GM12872 (cell line): ENCODE data around the gene EFNA2.

Source experiments
- TF ChIP-seq, protein P1 (sequence below): IDR thresholded peaks from 3 replicates; pipeline ENCODE4 v1.5.1; 2011; ENCODE audit warnings: low read depth, mild to moderate bottlenecking, low read length, moderate library complexity; ENCODE audit not compliant: insufficient read depth

Gene EFNA2

DNA sequence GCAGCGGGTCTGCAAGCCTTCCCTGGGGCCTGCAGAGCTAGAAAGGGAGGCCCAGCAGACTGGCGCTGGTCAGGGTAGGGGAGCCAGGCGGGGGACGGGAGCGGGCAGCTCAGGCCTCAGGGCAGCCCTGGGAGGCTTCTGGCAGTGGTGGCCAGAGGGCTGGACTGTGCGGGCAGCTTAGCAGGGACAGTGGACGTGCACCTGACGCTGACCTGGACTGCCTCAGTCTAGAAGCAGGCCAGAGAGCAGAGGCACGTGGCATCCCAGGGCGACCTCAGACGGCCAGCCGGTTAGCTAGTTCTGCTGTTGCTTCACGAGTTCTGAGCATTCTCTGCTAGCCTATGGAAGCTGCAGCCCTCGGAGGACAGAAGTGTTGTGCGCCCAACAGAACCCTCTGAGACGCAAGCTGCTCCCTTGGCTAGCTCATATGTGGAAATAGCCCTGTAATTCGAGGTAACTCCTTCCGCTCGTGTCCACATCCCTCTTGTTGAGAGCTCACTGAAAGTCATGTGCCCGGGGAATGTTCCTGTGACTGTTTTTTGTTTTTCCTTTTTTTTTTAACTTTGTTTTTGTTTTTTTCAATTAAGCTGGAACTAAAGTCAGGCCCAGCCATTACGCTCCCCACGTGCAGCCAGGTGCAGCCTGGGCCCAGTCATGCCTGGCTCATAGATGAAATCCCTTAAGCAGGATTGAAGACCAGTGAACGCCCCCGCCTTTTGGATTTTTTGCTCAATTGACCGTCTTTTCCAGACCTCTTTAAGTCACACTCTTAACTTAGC is 12.2 kb upstream of the EFNA2 start:
- TF ChIP-seq, protein P1, sequence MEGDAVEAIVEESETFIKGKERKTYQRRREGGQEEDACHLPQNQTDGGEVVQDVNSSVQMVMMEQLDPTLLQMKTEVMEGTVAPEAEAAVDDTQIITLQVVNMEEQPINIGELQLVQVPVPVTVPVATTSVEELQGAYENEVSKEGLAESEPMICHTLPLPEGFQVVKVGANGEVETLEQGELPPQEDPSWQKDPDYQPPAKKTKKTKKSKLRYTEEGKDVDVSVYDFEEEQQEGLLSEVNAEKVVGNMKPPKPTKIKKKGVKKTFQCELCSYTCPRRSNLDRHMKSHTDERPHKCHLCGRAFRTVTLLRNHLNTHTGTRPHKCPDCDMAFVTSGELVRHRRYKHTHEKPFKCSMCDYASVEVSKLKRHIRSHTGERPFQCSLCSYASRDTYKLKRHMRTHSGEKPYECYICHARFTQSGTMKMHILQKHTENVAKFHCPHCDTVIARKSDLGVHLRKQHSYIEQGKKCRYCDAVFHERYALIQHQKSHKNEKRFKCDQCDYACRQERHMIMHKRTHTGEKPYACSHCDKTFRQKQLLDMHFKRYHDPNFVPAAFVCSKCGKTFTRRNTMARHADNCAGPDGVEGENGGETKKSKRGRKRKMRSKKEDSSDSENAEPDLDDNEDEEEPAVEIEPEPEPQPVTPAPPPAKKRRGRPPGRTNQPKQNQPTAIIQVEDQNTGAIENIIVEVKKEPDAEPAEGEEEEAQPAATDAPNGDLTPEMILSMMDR: no peak

DNA sequence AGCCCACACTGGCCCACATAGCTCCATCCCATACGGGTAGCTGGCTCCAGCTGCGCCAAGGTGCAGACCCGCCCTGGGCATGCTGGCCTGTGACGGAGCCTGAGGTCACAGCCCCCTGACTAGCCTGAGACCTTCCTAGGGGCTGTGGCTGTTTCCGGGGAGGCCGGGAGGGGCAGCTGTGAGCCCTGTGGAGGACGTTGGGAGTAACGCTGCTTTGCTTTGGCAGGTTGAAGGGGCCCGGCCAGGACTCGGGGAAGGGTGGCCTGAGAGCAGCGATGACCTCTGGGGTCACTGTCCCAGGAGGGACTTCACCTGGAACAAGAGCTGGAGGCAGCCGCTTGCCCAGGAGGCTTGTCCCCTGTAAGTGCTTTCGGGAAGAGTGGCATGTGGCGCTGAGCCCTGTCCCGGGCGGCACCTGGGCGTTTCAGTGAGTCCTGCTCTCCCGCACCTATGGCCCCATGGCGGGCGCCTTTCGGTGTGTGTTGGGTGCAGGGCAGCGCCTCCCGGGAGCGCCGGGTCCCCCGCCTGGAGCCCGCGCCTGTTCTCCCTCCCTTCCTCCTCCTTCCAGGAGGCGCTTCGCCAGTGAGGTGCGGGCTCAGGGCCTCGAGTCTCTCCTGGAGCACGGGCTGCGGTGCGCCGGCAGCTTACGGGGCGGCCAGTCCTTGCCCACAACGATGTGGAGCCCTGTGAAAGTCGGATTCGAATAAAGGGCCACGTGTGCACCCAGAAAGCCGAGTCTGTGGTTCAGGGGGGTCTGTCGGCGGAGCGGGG is 11.4 kb upstream of the EFNA2 start:
- TF ChIP-seq, protein P1: no peak

DNA sequence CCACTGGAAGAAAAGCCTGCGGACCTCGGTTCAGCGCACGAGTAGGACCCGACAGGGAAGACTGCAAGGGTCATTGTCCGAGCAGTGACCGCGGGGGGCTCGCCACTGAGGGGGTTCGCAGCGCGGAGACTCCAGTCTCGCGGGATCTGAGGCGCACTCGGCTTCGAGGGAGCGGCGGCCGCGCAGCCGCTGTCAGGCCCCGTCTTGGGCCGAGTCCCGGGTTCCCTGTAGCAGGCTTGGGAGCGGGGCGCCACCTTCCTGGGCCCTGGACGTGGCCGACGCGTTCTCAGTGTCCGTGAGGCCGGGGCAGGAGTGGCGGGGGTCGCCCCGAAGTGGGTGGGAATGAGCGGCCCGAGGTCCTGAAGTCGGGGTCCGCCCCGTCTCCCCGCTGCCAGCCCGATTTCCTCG is 10.8 kb upstream of the EFNA2 start:
- TF ChIP-seq, protein P1: no peak

DNA sequence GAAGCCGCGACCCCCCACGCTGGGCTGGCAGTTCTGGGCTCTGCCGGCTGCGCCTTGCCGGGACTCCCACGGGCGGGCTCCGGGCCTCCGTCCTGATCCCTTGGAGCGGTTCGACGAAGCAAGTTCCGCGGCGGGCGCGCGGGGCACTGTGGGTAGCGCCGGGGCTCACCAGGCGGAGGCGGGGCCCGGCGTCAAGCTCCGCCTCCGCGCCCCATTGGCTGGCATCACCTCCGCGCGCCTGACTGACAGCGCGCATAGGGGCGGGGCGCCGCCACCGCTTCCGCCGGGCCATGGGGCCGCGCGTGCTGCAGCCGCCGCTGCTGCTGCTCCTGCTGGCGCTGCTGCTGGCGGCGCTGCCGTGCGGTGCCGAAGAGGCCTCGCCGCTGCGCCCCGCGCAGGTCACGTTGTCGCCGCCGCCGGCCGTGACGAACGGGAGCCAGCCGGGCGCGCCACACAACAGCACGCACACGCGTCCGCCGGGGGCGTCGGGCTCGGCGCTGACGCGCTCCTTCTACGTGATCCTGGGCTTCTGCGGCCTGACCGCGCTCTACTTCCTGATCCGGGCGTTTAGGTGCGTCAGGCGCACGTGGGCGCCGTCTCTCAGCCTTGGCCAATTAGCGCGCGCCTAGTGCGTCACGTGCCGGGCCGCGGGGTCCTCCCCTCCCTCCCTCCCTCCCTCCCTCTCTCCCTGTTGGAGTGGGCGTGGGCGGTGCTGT is 10.3 kb upstream of the EFNA2 start, which contains the start of gene FAM174C:
TSS of gene FAM174C (plus strand) at position 271 of the 716 bp plus-strand sequence. CDS start at position 291, 20 bp downstream.
- TF ChIP-seq, protein P1: no peak

DNA sequence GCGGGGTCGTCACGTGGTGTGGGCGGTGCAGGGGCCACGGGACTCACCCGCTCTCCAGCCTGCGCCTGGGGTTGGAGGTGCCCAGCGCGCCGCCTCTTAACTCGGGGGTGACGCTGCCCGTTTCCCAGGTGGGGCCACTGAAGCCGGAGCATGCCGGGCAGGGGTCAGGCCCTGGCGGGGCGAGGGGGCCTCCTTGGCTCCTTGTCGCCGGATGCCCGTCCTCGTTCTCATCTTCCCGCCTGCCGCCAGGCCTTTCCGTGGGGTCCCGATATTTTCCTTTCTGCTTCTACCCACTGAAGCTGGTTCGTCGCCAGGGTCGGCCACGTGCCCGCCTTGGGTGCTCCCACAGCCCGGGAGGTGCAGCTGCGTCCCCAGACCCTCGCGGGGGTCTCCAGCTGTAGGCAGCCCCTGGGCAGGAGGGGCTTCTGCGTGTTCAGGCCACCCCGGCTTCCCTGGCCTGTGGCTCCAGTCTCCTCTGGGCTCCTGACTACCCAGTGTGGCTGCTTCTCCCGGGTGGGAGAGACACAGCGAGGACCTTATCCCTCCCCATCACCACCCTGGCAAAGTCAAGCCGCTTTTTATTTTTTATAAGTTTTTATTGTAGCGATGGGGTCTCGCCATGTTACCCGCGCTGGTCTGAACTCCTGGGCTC is 9.6 kb upstream of the EFNA2 start:
- TF ChIP-seq, protein P1: no peak

DNA sequence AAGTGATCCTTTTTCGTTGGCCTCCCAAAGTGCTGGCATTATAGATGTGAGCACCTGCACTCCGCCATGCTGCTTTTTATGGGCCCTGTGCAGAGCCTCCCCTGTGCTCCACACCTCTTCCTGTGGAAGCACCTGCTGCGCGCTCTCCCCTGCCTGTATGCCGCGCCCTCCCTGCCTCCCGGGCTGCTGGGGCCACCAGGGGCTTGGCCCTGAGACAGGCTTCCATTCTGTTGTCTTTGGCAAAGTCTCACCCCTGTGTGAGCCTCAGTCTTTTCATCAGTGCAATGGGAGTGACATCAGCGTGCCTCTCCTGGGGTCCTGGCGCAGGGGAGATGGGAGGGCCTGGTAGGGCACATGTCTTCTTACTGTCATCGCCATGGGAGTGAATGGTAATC is 9.0 kb upstream of the EFNA2 start:
- TF ChIP-seq, protein P1: no peak
